Peyer's patch (tissue), 4 donors: ENCODE results near the gene RCCD1. TPM values are rescaled to one million over a fixed set of nuclear protein-coding genes. Genes with fewer than 3 reads are reported as not detected.

Source experiments
- DNase-seq, 3 donors: peaks; one replicate each; pipeline ENCODE4 v3.0.0-alpha.2; 2017 to 2019
- H3K27ac ChIP-seq, 4 donors: fragments of 200-600 bp; sonication (generic); one replicate each; pipeline ENCODE4 v1.5.1; 2016 to 2019
- H3K27me3 ChIP-seq, 2 donors: fragments of 200-600 bp; sonication (generic); one replicate each; pipeline ENCODE4 v1.5.1; 2019
- H3K36me3 ChIP-seq, 3 donors: fragments of 200-600 bp; sonication (generic); one replicate each; pipeline ENCODE4 v1.5.1; 2016 to 2019
- H3K4me1 ChIP-seq, 4 donors: fragments of 200-600 bp; sonication (generic); one replicate each; pipeline ENCODE4 v1.5.1; 2016 to 2019
- H3K4me3 ChIP-seq, 4 donors: fragments of 200-600 bp; sonication (generic); 1 replicate in 3 of 4; 2 replicates in 1 of 4; pipeline ENCODE4 v1.5.1; 2016 to 2019; ENCODE audit warnings: mild to moderate bottlenecking in 1 of 4
- H3K9me3 ChIP-seq, 4 donors: fragments of 200-600 bp; sonication (generic); one replicate each; pipeline ENCODE4 v1.5.1; 2016 to 2019; ENCODE audit warnings: mild to moderate bottlenecking in 1 of 4
- POLR2A ChIP-seq, 2 donors: fragments of 450-650 bp; IDR thresholded peaks; one replicate each; pipeline ENCODE4 v1.5.1; 2017; ENCODE audit warnings: antibody characterized with exemption in 2 of 2, mild to moderate bottlenecking in 2 of 2, moderate library complexity in 2 of 2
- total RNA-seq, 4 donors: library from RNA; depleted of rRNA; stranded (reverse); fragments of >200 nt; gene quantifications; one replicate each; pipeline ENCODE4 v1.1.0, GENCODE V29; 2016
- TF ChIP-seq, protein P1 (sequence below), 6 experiments: fragments of 450-650 bp in 4 of 6; fragments of 200-600 bp in 2 of 6; sonication (generic) in 1 of 6; IDR thresholded peaks; one replicate each; pipeline ENCODE4 v1.5.1; 2017 to 2019; ENCODE audit warnings: antibody characterized with exemption in 6 of 6, mild to moderate bottlenecking in 3 of 6, moderate library complexity in 1 of 6

Gene RCCD1
- total RNA-seq, 4 donors from 2014 or later = 10.2 to 23.1 (median 20.1) TPM

DNA sequence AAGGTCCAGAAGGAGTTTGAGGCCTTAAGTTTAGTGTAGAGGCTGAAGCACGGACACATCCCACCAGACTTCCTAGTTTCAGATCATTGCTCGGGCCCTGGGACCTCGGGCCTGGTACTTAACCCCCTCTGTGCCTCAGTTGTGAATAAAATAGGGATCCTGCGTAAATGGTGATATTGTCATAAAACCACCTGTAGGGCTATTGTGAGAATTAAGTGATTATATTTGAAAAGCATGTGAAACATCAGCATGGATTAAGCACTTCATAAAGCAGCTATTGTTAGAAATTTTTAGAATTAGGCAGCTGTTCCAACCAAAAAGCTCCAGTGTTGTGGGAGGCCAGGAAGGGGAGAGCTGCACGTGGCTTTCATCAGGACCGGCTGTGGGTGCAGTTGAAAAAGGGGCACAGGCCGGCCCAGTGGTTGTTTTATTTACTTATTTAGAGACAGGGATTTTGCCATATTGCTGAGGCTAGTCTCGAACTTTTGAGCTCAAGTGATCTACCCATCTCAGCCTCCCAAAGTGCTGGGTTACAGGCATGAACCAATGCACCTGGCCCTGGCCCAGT is 4.4 kb downstream of the RCCD1 start:
- TF ChIP-seq, protein P1, sequence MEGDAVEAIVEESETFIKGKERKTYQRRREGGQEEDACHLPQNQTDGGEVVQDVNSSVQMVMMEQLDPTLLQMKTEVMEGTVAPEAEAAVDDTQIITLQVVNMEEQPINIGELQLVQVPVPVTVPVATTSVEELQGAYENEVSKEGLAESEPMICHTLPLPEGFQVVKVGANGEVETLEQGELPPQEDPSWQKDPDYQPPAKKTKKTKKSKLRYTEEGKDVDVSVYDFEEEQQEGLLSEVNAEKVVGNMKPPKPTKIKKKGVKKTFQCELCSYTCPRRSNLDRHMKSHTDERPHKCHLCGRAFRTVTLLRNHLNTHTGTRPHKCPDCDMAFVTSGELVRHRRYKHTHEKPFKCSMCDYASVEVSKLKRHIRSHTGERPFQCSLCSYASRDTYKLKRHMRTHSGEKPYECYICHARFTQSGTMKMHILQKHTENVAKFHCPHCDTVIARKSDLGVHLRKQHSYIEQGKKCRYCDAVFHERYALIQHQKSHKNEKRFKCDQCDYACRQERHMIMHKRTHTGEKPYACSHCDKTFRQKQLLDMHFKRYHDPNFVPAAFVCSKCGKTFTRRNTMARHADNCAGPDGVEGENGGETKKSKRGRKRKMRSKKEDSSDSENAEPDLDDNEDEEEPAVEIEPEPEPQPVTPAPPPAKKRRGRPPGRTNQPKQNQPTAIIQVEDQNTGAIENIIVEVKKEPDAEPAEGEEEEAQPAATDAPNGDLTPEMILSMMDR (IDR thresholded peaks at IDR 0.05) = no peak
- no peak for TF ChIP-seq POLR2A (IDR thresholded peaks at IDR 0.05)
- Histone ChIP-seq H3K27ac (no peak overlapping the region), H3K4me1 (peaks cover 0 to 23% (median 16%) of the 10 kb centered on the region in 4 donors)

DNA sequence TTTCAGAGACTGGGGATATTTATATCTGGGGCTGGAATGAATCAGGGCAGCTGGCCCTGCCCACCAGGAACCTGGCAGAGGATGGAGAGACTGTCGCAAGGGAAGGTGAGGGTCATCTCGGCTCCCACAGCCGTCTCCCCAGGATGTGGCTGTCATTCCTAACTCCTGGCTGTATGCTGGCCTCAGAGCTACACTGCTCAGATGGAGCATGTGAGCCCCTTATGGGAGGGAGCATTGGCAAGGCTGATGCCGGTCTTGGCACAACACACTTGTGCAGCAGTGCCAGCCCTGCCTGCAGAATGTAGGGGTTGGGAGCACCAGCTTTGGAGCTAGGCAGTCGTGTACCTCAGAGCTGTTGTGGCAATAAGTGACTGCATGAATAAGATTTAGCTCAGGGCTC is 5.2 kb downstream of the RCCD1 start:
- Histone ChIP-seq H3K36me3 (peaks cover 0 to 28% (median 0%) of the 10 kb centered on the region in 3 donors), H3K9me3 (no peaks in the 10 kb centered on the region), H3K4me3 (no peak overlapping the region), H3K27ac (no peak overlapping the region), H3K27me3 (no peaks in the 10 kb centered on the region), H3K4me1 (peaks cover 0 to 23% (median 16%) of the 10 kb centered on the region in 4 donors)
- DNase-seq = no peak
- TF ChIP-seq, protein P1 (IDR thresholded peaks at IDR 0.05) = no peak
- TF ChIP-seq POLR2A (IDR thresholded peaks at IDR 0.05) = no peak

More for the DNA sequence above, 4.4 kb downstream of the RCCD1 start:
- Histone ChIP-seq H3K4me3 (no peak overlapping the region), H3K9me3 (no peaks in the 10 kb centered on the region), H3K27me3 (no peaks in the 10 kb centered on the region), H3K36me3 (peaks cover 0 to 25% (median 0%) of the 10 kb centered on the region in 3 donors)
- DNase-seq = no peak

DNA sequence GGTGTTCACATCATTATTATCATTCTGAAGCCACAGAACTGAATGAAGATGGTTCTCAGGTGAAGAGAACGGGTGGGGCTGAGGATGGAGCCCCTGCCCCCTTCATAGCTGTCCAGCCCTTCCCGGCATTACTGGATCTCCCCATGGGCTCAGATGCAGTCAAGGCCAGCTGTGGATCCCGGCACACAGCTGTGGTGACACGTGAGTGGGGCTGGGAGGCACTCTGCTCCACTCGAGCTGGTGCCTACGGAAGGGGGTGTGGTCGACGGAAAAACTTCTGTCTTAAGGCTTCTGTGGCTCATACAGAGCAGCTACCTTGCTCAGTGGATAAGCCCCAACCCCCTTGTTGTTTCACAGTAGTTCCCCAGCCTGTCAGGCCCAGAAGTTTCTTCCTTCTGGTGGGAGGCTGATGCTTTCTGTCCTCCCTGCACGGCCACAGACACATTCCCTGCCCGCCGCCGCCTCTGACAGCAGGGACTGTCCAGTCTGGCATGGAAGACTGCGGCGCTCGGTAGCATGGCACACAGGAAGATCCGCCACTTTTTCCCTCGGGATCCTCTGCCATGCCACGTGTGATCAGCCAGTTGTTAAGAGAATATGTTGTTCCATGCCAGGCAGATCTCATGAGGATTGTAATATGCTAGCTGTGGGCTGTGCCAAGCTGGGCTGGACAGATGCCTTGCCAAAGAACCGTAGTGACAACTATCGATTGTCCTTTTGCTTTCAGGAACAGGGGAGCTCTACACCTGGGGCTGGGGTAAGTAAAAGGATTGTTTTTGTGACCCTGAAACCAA is 5.8 kb downstream of the RCCD1 start:
- peaks cover 0 to 28% (median 0%) of the 10 kb centered on the region in 3 donors for H3K36me3 ChIP-seq
- no peak overlapping the region for H3K27ac ChIP-seq
- TF ChIP-seq, protein P1 (IDR thresholded peaks at IDR 0.05) = no peak
- TF ChIP-seq POLR2A (IDR thresholded peaks at IDR 0.05) = no peak
- no peaks in the 10 kb centered on the region for H3K27me3 ChIP-seq
- H3K9me3 ChIP-seq = no peaks in the 10 kb centered on the region
- DNase-seq = no peak
- no peak overlapping the region for H3K4me3 ChIP-seq
- peaks cover 0 to 20% (median 12%) of the 10 kb centered on the region in 4 donors for H3K4me1 ChIP-seq

DNA sequence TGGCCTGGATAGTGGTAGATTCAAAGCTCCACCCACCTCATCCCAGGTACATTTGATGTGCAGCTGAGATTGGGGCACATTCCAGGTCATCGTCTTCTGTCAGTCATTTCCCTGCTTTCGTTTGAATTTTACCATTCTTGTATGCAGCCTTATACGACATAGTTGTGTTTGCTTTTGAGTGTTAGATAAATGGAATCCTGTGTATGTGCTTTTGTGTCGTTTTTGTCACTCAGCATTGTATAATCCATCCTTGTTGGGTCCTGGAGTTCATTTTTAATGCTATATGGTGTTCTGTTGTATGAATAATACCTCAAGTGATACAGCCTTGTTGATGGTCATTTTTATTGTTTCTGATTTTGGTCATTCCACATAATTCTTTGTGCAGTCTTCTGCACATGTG is 7.3 kb downstream of the RCCD1 start:
- DNase-seq = no peak
- Histone ChIP-seq H3K27me3 (no peaks in the 10 kb centered on the region), H3K9me3 (no peaks in the 10 kb centered on the region), H3K27ac (no peak overlapping the region), H3K36me3 (peaks cover 0 to 41% (median 0%) of the 10 kb centered on the region in 3 donors), H3K4me3 (no peak overlapping the region), H3K4me1 (peaks cover 0 to 7% (median 0%) of the 10 kb centered on the region in 4 donors)
- TF ChIP-seq, protein P1 (IDR thresholded peaks at IDR 0.05) = no peak

DNA sequence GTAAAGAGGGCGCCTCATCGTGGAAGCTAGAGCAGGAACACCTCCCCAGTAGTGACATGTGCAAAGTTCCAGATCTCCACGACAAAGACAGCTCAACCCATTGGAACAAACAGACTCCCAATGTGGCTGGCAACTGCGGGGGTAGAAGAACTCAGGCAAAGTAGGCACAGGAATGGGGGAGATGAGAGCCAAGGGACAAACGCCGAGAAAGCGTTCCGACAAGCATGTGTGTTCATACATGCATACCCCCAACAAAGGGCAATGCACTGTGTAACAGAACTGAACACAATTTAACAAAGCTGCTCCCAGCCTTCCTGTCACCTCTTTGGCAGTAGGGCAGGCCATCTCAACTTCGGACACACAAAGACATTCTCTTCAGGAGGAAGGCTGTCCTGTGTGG is 11.6 kb downstream of the RCCD1 start:
- DNase-seq = no peak
- TF ChIP-seq, protein P1 (IDR thresholded peaks at IDR 0.05) = no peak
- TF ChIP-seq POLR2A (IDR thresholded peaks at IDR 0.05) = no peak
- Histone ChIP-seq H3K4me3 (no peak overlapping the region), H3K36me3 (peaks cover 0 to 34% (median 0%) of the 10 kb centered on the region in 3 donors), H3K27ac (no peak overlapping the region), H3K27me3 (no peaks in the 10 kb centered on the region), H3K9me3 (no peaks in the 10 kb centered on the region), H3K4me1 (no peaks in the 10 kb centered on the region)
